Measurements from ENCODE around the gene TCF4. TPM values are rescaled to one million over a fixed set of nuclear protein-coding genes. Genes with fewer than 3 reads are reported as not detected.

The TCF4 gene
- total RNA-seq, 2 donors from 2014 or later: 57.7 to 66.3 TPM

GRCh38 chr18:55316486-55317184, 271.4 kb downstream of the TCF4 start:
- H3K27ac ChIP-seq: peak overlapping the region; percentile 94 to 96
- TF ChIP-seq CTCF (IDR thresholded peaks at IDR 0.05): no peak
- peaks cover 0 to 44% of the 10 kb centered on the region in 2 donors for H3K4me1 ChIP-seq
- no peaks in the 10 kb centered on the region for H3K9me3 ChIP-seq
- no peaks in the 10 kb centered on the region for H3K36me3 ChIP-seq
- DNase-seq (ENCODE audit: low spot score): no peak
- H3K4me3 ChIP-seq: no peak overlapping the region
- H3K27me3 ChIP-seq: no peaks in the 10 kb centered on the region

GRCh38 chr18:55314615-55315237, 273.3 kb downstream of the TCF4 start:
- Histone ChIP-seq H3K4me1 (peaks cover 0 to 49% of the 10 kb centered on the region in 2 donors), H3K9me3 (no peaks in the 10 kb centered on the region), H3K27me3 (no peaks in the 10 kb centered on the region), H3K36me3 (no peaks in the 10 kb centered on the region), H3K27ac (no peak overlapping the region), H3K4me3 (no peak overlapping the region)
- no peak for DNase-seq (ENCODE audit: low spot score)
- no peak for TF ChIP-seq CTCF (IDR thresholded peaks at IDR 0.05)

- TF ChIP-seq CTCF (IDR thresholded peaks at IDR 0.05): no peak
- H3K4me3 ChIP-seq: no peak overlapping the region
Measured at GRCh38 chr18:55314031-55314430, 274.0 kb downstream of the TCF4 start.

GRCh38 chr18:55310863-55311262, 277.1 kb downstream of the TCF4 start:
- no peaks in the 10 kb centered on the region for H3K27me3 ChIP-seq
- H3K9me3 ChIP-seq: no peaks in the 10 kb centered on the region
- no peak for DNase-seq (ENCODE audit: low spot score)
- peaks cover 0 to 37% of the 10 kb centered on the region in 2 donors for H3K4me1 ChIP-seq
- no peak overlapping the region for H3K4me3 ChIP-seq
- H3K27ac ChIP-seq: no peak overlapping the region
- no peak for TF ChIP-seq CTCF (IDR thresholded peaks at IDR 0.05)
- no peaks in the 10 kb centered on the region for H3K36me3 ChIP-seq

More at GRCh38 chr18:55314031-55314430, 274.0 kb downstream of the TCF4 start:
- Histone ChIP-seq H3K4me1 (peaks cover 0 to 50% of the 10 kb centered on the region in 2 donors), H3K36me3 (no peaks in the 10 kb centered on the region), H3K27me3 (no peaks in the 10 kb centered on the region), H3K27ac (no peak overlapping the region), H3K9me3 (no peaks in the 10 kb centered on the region)
- DNase-seq (ENCODE audit: low spot score): no peak

- TF ChIP-seq CTCF (IDR thresholded peaks at IDR 0.05): no peak
- DNase-seq (ENCODE audit: low spot score): no peak
- H3K9me3 ChIP-seq: no peaks in the 10 kb centered on the region
- no peak overlapping the region for H3K27ac ChIP-seq
- H3K36me3 ChIP-seq: no peaks in the 10 kb centered on the region
- H3K4me1 ChIP-seq: peaks cover 0 to 35% of the 10 kb centered on the region in 2 donors
- H3K4me3 ChIP-seq: no peak overlapping the region
- no peaks in the 10 kb centered on the region for H3K27me3 ChIP-seq
Measured at GRCh38 chr18:55310044-55310676, 277.8 kb downstream of the TCF4 start.

Measured in right atrium auricular region (tissue), 2 donors.